Gastrocnemius medialis (tissue), 4 donors: ENCODE measurements around the gene PRICKLE3.

Experiments used
- POLR2A ChIP-seq, 2 donors: fragments of 450-650 bp; IDR thresholded peaks; one replicate each; pipeline ENCODE4 v1.6.1; 2017; ENCODE audit warnings: antibody characterized with exemption in 2 of 2, mild to moderate bottlenecking in 2 of 2, moderate library complexity in 2 of 2
- TF ChIP-seq, protein P1 (sequence below), 5 experiments: fragments of 450-650 bp in 3 of 5; fragments of 200-600 bp in 2 of 5; sonication (generic) in 2 of 5; IDR thresholded peaks in 4 of 5; conservative IDR thresholded peaks in 1 of 5; 1 replicate in 4 of 5; 2 replicates in 1 of 5; pipeline ENCODE4 v1.5.1; 2016 to 2019; ENCODE audit warnings: antibody characterized with exemption in 5 of 5, mild to moderate bottlenecking in 3 of 5, moderate library complexity in 3 of 5

DNA sequence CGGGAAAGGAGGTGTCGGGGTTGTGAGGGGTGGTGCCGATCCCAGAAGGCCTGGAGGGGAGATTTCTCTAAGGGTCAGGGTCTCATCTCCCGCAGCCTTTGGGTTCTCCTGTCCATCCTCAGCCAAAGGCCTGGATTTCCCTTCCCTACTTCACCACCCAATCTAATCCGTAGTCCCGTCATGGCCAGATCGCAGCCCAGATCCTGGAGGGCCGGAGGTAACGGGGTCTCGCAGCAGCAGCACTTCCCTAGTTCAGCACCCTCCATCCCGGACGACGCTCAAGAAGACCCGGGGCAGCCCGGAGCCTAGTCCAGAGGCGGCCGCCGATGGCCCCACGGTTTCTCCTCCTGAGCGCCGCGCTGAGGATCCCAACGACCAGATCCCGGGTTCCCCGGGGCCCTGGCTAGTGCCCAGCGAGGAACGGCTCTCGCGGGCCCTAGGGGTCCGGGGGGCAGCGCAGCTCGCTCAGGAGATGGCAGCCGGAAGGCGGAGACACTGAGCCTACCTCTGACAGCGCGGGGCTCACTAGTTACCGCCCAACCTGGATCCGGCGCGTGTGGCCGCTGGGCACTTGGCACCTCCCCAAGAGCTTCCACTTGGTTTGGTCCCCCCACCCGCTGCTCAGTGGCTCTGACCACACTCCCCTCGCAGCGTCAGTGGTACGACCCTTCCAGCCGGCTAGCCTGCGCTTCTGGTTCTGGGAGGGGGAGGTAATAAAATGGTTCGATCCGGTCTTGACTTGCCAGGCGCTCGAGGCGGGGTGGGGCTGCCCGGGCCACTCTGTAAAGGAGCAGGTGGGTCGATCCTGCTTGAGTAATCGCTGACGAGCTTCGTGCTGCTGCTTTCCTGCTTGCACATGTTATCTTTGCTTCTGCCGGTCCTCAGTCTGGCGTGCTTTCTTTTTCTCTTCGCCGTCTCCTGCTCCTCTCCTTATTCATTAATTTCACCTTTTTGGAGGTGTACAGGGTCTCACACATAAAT lies 20.0 kb downstream of the PRICKLE3 start:
- peak; percentile 42 to 56 for TF ChIP-seq POLR2A (IDR thresholded peaks at IDR 0.05)
- TF ChIP-seq, protein P1, sequence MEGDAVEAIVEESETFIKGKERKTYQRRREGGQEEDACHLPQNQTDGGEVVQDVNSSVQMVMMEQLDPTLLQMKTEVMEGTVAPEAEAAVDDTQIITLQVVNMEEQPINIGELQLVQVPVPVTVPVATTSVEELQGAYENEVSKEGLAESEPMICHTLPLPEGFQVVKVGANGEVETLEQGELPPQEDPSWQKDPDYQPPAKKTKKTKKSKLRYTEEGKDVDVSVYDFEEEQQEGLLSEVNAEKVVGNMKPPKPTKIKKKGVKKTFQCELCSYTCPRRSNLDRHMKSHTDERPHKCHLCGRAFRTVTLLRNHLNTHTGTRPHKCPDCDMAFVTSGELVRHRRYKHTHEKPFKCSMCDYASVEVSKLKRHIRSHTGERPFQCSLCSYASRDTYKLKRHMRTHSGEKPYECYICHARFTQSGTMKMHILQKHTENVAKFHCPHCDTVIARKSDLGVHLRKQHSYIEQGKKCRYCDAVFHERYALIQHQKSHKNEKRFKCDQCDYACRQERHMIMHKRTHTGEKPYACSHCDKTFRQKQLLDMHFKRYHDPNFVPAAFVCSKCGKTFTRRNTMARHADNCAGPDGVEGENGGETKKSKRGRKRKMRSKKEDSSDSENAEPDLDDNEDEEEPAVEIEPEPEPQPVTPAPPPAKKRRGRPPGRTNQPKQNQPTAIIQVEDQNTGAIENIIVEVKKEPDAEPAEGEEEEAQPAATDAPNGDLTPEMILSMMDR (IDR thresholded peaks at IDR 0.05 in 4 of 5, conservative IDR thresholded peaks at IDR 0.05 in 1 of 5) = peak in 3 of 5 experiments; percentile 33 to 54 (median 40)
